Epithelial cell of esophagus (primary cell): ENCODE results near the gene SPATA31D3.
"Not testable (repeated sequence)": the region's sequence is repeated elsewhere in the genome, so short reads cannot be mapped to it uniquely, and the experiment has no call there.

Source experiments
- DNase-seq: peaks from one replicate; pipeline ENCODE4 v3.0.0; 2010; ENCODE audit warnings: low read depth
- H3K4me3 ChIP-seq: 2 replicates; pipeline ENCODE4 v1.5.1; 2011; ENCODE audit warnings: mild to moderate bottlenecking, low read length, control low read depth
- CTCF ChIP-seq: IDR thresholded peaks from 2 replicates; pipeline ENCODE4 v1.5.1; 2011; ENCODE audit warnings: low read depth, mild to moderate bottlenecking, low read length, control low read depth, inconsistent platforms; ENCODE audit not compliant: insufficient read depth; ENCODE audit errors: missing control alignments

The SPATA31D3 gene

DNA sequence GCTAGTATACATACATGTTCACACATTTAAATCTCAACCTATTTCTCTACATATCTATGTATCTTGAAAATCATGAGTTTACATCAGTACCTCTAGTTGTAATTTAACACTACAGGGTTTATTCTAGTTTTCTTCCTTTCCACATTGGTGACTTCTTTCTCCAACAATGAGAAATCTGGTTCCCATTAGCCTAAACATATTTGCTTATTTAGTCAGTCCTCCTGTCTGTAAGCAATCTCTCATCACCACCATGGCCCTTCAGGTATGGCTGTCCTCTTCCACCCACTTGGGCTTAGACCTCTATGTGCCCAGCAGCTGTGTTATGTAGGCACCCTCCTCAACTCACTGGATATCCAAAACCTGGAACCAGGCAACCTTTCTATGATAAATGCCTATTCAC, 37.3 kb downstream of the SPATA31D3 start:
- no peak for TF ChIP-seq CTCF
- no peak overlapping the region for H3K4me3 ChIP-seq
- DNase-seq: no peak

GRCh38 chr9:81981883-81982282, 38.6 kb downstream of the SPATA31D3 start:
- TF ChIP-seq CTCF: no peak
- no peak overlapping the region for H3K4me3 ChIP-seq
- DNase-seq: no peak

GRCh38 chr9:81984928-81985327, 41.6 kb downstream of the SPATA31D3 start:
- TF ChIP-seq CTCF: no peak
- DNase-seq: peak; percentile 38
- no peak overlapping the region for H3K4me3 ChIP-seq

- peak; percentile 39 for DNase-seq
Observed at GRCh38 chr9:81986051-81986450, 42.8 kb downstream of the SPATA31D3 start.

GRCh38 chr9:81988472-81988871, 45.2 kb downstream of the SPATA31D3 start, which contains the start of gene SPATA31D1:
TSS of gene SPATA31D1 (plus strand) at chr9:81988772. CDS start at chr9:81988819, 47 bp downstream.
- H3K4me3 ChIP-seq: not testable (repeated sequence)

More at GRCh38 chr9:81986051-81986450, 42.8 kb downstream of the SPATA31D3 start:
- no peak for TF ChIP-seq CTCF
- no peak overlapping the region for H3K4me3 ChIP-seq

DNA sequence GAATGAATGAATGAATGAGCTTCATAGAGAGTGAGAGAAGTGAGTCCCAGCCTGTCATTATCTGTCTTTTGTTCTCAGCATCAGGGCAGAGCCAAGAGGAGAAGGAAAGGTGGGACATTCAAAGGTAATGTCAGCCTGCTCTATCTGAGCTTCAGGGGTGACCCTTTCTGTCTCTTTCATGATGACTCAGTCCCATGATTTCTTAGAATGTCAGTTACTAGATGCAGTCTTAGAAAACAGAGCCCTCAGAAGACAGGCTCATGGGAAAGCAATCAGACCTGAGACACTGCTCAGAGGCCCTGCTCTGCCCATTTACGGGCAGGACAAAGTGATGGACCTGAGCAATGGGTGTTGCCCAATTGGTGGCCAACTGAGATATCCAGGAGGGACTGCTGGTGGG, 46.4 kb downstream of the SPATA31D3 start:
- H3K4me3 ChIP-seq: no peak overlapping the region
- TF ChIP-seq CTCF: no peak

More at GRCh38 chr9:81988472-81988871, 45.2 kb downstream of the SPATA31D3 start, which contains the start of gene SPATA31D1:
- not testable (repeated sequence) for DNase-seq

GRCh38 chr9:81993656-81994055, 50.4 kb downstream of the SPATA31D3 start:
- no peak for TF ChIP-seq CTCF
- H3K4me3 ChIP-seq: no peak overlapping the region
- no peak for DNase-seq

More for the DNA sequence above, 46.4 kb downstream of the SPATA31D3 start:
- no peak for DNase-seq
